ENCODE data around the gene DPCD. TPM values are rescaled to one million over a fixed set of nuclear protein-coding genes. Genes with fewer than 3 reads are reported as not detected.

The DPCD gene
- total and polyA plus RNA-seq, 4 donors, result 5.1 to 6.9 (median 5.6) TPM

GRCh38 chr10:101580486-101581399, 7.4 kb upstream of the DPCD start:
- H3K27ac ChIP-seq (ENCODE audit: low read depth in 1 of 2, low read length in 2 of 2), result no peak overlapping the region
- 97% methylated on average over 10 of the region's 10 CpGs for WGBS
- no peaks in the 10 kb centered on the region for H3K4me1 ChIP-seq (ENCODE audit: control insufficient read depth in 4 of 4, insufficient read depth in 4 of 4, low read length in 3 of 4)
- DNase-seq (ENCODE audit: low spot score), result no peak
- H3K9ac ChIP-seq (ENCODE audit: low read depth in 1 of 2, low read length in 2 of 2), result no peak overlapping the region
- H3K9me3 ChIP-seq (ENCODE audit: control insufficient read depth in 4 of 4, low read length in 3 of 4), result no peaks in the 10 kb centered on the region
- no peak overlapping the region for H3K4me3 ChIP-seq (ENCODE audit: low read depth in 1 of 3, low read length in 3 of 3)
- H3K36me3 ChIP-seq (ENCODE audit: control insufficient read depth in 4 of 4, insufficient read depth in 3 of 4, low read depth in 1 of 4, low read length in 3 of 4), result peaks cover 3 to 69% (median 6%) of the 10 kb centered on the region in 4 donors
- H3K27me3 ChIP-seq (ENCODE audit: control insufficient read depth in 4 of 4, insufficient read depth in 4 of 4, low read length in 3 of 4), result no peaks in the 10 kb centered on the region
- TF ChIP-seq RXRA (IDR thresholded peaks at IDR 0.05) (no peak), MAX (IDR thresholded peaks at IDR 0.05) (no peak), EGR1 (IDR thresholded peaks at IDR 0.05; ENCODE audit: low read depth in 2 of 2) (no peak), GABPA (IDR thresholded peaks at IDR 0.05 in 1 of 2, conservative IDR thresholded peaks at IDR 0.05 in 1 of 2) (no peak), ATF3 (IDR thresholded peaks at IDR 0.05) (no peak), HNF4G (IDR thresholded peaks at IDR 0.05) (no peak), TAF1 (conservative IDR thresholded peaks at IDR 0.05) (no peak), SP1 (IDR thresholded peaks at IDR 0.05) (no peak), NR2F2 (IDR thresholded peaks at IDR 0.05) (no peak), JUND (IDR thresholded peaks at IDR 0.05) (no peak), ZBTB33 (IDR thresholded peaks at IDR 0.05) (no peak)

GRCh38 chr10:101585841-101586240, 2.3 kb upstream of the DPCD start:
- Histone ChIP-seq H3K4me3 (ENCODE audit: low read depth in 1 of 3, low read length in 3 of 3) (no peak overlapping the region), H3K27me3 (ENCODE audit: control insufficient read depth in 4 of 4, insufficient read depth in 4 of 4, low read length in 3 of 4) (no peaks in the 10 kb centered on the region), H3K36me3 (ENCODE audit: control insufficient read depth in 4 of 4, insufficient read depth in 3 of 4, low read depth in 1 of 4, low read length in 3 of 4) (peaks cover 3 to 32% (median 4%) of the 10 kb centered on the region in 4 donors), H3K4me1 (ENCODE audit: control insufficient read depth in 4 of 4, insufficient read depth in 4 of 4, low read length in 3 of 4) (peaks cover 2 to 22% (median 13%) of the 10 kb centered on the region in 4 donors), H3K9ac (ENCODE audit: low read depth in 1 of 2, low read length in 2 of 2) (no peak overlapping the region), H3K27ac (ENCODE audit: low read depth in 1 of 2, low read length in 2 of 2) (no peak overlapping the region), H3K9me3 (ENCODE audit: control insufficient read depth in 4 of 4, low read length in 3 of 4) (no peaks in the 10 kb centered on the region)
- WGBS, result 97% methylated on average over 9 of the region's 9 CpGs
- no peak for TF ChIP-seq YY1 (IDR thresholded peaks at IDR 0.05)
- no peak for TF ChIP-seq ZBTB33 (IDR thresholded peaks at IDR 0.05)
- no peak for TF ChIP-seq RXRA (IDR thresholded peaks at IDR 0.05)
- no peak for TF ChIP-seq EGR1 (IDR thresholded peaks at IDR 0.05; ENCODE audit: low read depth in 2 of 2)
- no peak for TF ChIP-seq NR2F2 (IDR thresholded peaks at IDR 0.05)
- TF ChIP-seq ATF3 (IDR thresholded peaks at IDR 0.05), result no peak
- TF ChIP-seq TAF1 (conservative IDR thresholded peaks at IDR 0.05), result no peak
- TF ChIP-seq FOXA1 (IDR thresholded peaks at IDR 0.05), result no peak
- no peak for TF ChIP-seq JUND (IDR thresholded peaks at IDR 0.05)
- TF ChIP-seq REST (IDR thresholded peaks at IDR 0.05), result no peak
- TF ChIP-seq RAD21 (IDR thresholded peaks at IDR 0.05), result no peak
- TF ChIP-seq FOXA2 (IDR thresholded peaks at IDR 0.05), result no peak
- no peak for TF ChIP-seq CTCF (IDR thresholded peaks at IDR 0.05; ENCODE audit: low read depth, low read length, missing input control)
- no peak for DNase-seq (ENCODE audit: low spot score)

Data from liver (tissue), 9 donors.